Activated naive CD4-positive, alpha-beta T cell treated with anti-CD3 and anti-CD28 coated beads, Interleukin-2, amount 50 U/mL, for 24 hours (primary cell): ENCODE data around the gene GDF10.

Experiments used
- H3K27ac Mint-ChIP-seq: one replicate; pipeline ENCODE4 v1.8.0; 2021; ENCODE audit warnings: mild to moderate bottlenecking, mixed read lengths
- H3K27me3 Mint-ChIP-seq: one replicate; pipeline ENCODE4 v1.8.0; 2021; ENCODE audit warnings: mixed read lengths
- H3K36me3 Mint-ChIP-seq: one replicate; pipeline ENCODE4 v1.8.0; 2021; ENCODE audit warnings: mixed read lengths
- H3K4me1 Mint-ChIP-seq: one replicate; pipeline ENCODE4 v1.8.0; 2021; ENCODE audit warnings: mixed read lengths
- H3K4me3 Mint-ChIP-seq: one replicate; pipeline ENCODE4 v1.8.0; 2021; ENCODE audit warnings: mild to moderate bottlenecking, mixed read lengths
- H3K9me3 Mint-ChIP-seq: one replicate; pipeline ENCODE4 v1.8.0; 2021; ENCODE audit warnings: mixed read lengths

GDF10 gene

GRCh38 chr10:47357911-47358310 is 57.9 kb downstream of the GDF10 start:
- no peaks in the 10 kb centered on the region for H3K36me3 Mint-ChIP-seq
- no peak overlapping the region for H3K4me3 Mint-ChIP-seq
- no peak overlapping the region for H3K27ac Mint-ChIP-seq
- H3K27me3 Mint-ChIP-seq = no peaks in the 10 kb centered on the region
- no peaks in the 10 kb centered on the region for H3K4me1 Mint-ChIP-seq
- H3K9me3 Mint-ChIP-seq = no peaks in the 10 kb centered on the region

GRCh38 chr10:47358457-47358856 is 58.5 kb downstream of the GDF10 start:
- Mint-ChIP-seq H3K4me1 (no peaks in the 10 kb centered on the region), H3K27me3 (no peaks in the 10 kb centered on the region), H3K4me3 (no peak overlapping the region), H3K36me3 (no peaks in the 10 kb centered on the region), H3K27ac (no peak overlapping the region), H3K9me3 (no peaks in the 10 kb centered on the region)

DNA sequence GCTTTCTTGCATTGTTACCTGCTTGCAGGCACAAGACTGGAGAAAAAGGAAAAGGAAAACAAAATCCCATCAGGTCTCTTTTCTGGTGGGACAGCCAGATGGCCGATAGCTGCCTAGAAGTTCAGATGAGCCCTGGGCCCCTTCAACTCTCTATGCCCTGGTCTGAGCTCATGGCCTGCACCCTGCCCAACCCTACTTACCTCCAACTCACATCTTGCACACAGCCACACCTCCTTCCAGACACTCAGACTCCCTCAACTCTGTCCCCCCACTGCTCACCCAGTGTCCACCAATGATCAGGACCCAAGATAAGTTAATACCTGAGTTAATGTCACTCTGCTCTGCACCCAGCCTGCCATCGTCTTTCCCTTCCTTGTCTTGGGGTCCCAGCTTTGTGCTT is 59.1 kb downstream of the GDF10 start:
- H3K27me3 Mint-ChIP-seq = no peaks in the 10 kb centered on the region
- H3K4me3 Mint-ChIP-seq = no peak overlapping the region
- no peaks in the 10 kb centered on the region for H3K9me3 Mint-ChIP-seq
- H3K4me1 Mint-ChIP-seq = no peaks in the 10 kb centered on the region
- H3K27ac Mint-ChIP-seq = no peak overlapping the region
- H3K36me3 Mint-ChIP-seq = no peaks in the 10 kb centered on the region

DNA sequence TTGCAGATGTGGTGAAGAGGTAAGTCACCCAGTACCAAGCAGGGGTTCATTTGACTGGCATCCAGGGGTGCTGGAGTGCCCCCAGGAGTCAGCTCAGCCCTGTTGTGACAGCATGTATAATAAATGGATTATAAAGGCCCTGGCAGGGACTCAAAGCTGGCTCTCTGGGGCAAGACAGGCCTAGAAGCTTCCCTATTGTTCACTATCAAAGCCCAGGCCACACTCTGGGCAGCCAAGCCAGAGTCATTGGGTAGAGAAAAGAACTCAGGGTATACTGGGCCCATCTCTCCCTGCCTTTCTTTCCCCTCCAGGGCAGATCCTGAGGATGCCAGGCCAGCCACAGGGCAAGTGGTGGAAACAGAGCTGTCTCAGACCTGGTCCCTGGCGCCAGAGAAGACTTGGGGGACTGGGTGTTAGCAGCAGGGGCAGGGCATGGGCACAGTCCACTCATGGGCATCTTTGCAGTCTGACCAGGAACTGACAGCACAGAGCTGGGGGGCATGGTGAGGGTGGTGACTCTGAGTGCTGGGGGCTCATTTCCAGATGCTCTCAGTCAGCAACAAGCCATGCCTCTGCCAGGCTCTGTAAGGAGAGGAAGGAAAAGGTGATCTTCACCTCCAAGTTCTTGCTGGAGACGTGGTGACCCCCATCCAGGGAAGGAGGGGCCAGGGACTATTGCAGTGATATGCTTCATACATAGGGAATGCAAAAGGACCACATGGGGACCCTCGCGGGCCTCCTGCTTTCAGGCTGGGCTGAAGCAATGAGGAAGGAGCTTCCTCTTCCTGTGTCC is 59.8 kb downstream of the GDF10 start:
- Mint-ChIP-seq H3K4me1 (no peaks in the 10 kb centered on the region), H3K27me3 (no peaks in the 10 kb centered on the region), H3K4me3 (no peak overlapping the region), H3K27ac (no peak overlapping the region), H3K36me3 (no peaks in the 10 kb centered on the region), H3K9me3 (no peaks in the 10 kb centered on the region)

- H3K27ac Mint-ChIP-seq = no peak overlapping the region
Observed at GRCh38 chr10:47360419-47361040, 60.5 kb downstream of the GDF10 start.

DNA sequence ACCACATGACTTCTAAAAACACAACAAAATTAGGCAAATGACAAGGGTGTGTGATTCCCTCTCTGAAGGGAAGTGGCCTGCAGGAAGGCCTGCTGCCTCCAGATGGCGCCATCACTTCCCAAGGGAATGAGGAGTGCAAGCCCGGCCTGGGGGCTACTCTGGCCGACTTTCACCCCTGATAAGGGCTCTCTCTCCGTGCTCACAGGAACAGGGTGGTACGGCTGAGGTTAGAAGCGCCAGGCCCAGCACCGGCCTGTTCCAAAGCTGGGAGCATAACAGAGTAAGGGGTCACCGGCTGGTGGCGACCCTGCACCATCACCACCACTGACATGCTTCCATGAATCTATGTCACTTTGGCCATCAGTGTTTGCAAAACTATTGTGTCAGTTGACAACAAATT is 61.3 kb downstream of the GDF10 start:
- no peaks in the 10 kb centered on the region for H3K36me3 Mint-ChIP-seq
- H3K27ac Mint-ChIP-seq = no peak overlapping the region
- H3K4me3 Mint-ChIP-seq = no peak overlapping the region
- no peaks in the 10 kb centered on the region for H3K27me3 Mint-ChIP-seq
- H3K4me1 Mint-ChIP-seq = no peaks in the 10 kb centered on the region
- no peaks in the 10 kb centered on the region for H3K9me3 Mint-ChIP-seq

More at GRCh38 chr10:47360419-47361040, 60.5 kb downstream of the GDF10 start:
- H3K4me3 Mint-ChIP-seq = no peak overlapping the region
- H3K36me3 Mint-ChIP-seq = no peaks in the 10 kb centered on the region
- H3K9me3 Mint-ChIP-seq = no peaks in the 10 kb centered on the region
- no peaks in the 10 kb centered on the region for H3K27me3 Mint-ChIP-seq
- no peaks in the 10 kb centered on the region for H3K4me1 Mint-ChIP-seq

GRCh38 chr10:47362199-47362598 is 62.2 kb downstream of the GDF10 start:
- no peaks in the 10 kb centered on the region for H3K36me3 Mint-ChIP-seq
- H3K9me3 Mint-ChIP-seq = no peaks in the 10 kb centered on the region
- no peaks in the 10 kb centered on the region for H3K4me1 Mint-ChIP-seq
- H3K27me3 Mint-ChIP-seq = no peaks in the 10 kb centered on the region
- no peak overlapping the region for H3K4me3 Mint-ChIP-seq
- H3K27ac Mint-ChIP-seq = no peak overlapping the region
